ENCODE data around the gene NDUFB1. TPM values are rescaled to one million over a fixed set of nuclear protein-coding genes. Genes with fewer than 3 reads are reported as not detected.

The NDUFB1 gene
- 193 and 239 TPM in 2 replicates for total RNA-seq (2014; rRNA removed; shearing (Covaris generic); ENCODE audit: low replicate concordance)

DNA sequence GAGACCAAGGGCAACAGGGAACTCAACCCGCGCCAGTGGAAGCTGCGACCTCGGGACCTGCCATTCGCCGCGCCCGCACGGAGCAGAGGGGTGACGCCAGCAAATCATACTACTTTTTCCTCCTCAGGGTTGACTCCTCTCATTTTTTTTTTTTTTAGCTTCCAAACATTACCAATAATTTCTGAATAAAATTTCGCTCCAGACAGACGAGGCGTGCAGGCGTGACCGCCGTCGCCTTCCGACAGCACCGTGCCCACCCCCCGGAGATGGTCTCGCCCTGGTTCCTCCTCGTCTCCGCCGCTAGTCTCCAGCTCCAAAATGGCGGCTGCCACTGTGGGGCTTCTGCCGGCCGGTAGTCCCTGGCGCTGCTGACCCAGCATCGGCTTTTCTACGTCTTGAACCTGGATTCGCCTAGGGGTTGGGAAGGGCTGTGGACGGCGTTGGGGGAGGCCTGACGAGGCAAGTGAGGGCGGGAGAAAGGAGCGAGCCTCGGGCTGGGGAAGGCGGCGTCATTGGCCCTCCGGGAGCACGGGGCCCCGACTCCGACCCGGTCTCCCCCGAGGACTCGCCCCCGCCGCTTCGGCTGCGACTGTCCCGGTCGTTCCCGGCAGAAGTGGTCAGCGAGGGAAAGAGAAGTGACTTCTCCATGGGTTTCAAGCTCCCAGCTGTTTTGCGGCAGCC is at the start of gene NDUFB1, which contains the start of gene CPSF2:
Gene NDUFB1 (minus strand): TSS at position 37 of the 681 bp plus-strand sequence. CDS start 4,069 bp downstream, outside the sequence.
Gene CPSF2 (plus strand): TSS at position 300 of the 681 bp plus-strand sequence. CDS start 9,016 bp downstream, outside the sequence.
- in situ Hi-C loops (cut with HindIII; ENCODE audit: low pct_unique_long_range_greater_than_20kb, low sequenced_read_pairs): no loop called here
- DNase-seq (ENCODE audit: low read depth): peak; percentile 80

DNA sequence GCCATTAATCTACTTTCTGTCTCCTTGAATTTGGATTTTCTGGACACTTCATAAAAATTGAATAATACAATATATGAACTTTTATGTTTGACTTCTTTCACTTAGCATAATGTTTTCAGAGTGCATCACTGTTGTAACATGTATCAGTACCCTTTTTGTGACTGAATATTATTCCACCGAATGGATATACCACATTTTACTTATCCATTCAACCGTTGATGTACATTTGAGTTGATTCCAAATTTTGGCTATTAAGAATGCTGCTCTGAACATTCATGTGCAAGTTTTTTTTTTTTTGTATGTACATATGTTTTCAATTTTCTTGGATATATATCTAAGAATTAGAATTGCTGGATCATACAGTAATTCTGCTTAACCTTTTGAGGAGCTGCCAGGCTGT is 43.5 kb upstream of the NDUFB1 start:
- no peak for DNase-seq (ENCODE audit: low read depth)
- in situ Hi-C loops (cut with HindIII; ENCODE audit: low pct_unique_long_range_greater_than_20kb, low sequenced_read_pairs): no loop called here

DNA sequence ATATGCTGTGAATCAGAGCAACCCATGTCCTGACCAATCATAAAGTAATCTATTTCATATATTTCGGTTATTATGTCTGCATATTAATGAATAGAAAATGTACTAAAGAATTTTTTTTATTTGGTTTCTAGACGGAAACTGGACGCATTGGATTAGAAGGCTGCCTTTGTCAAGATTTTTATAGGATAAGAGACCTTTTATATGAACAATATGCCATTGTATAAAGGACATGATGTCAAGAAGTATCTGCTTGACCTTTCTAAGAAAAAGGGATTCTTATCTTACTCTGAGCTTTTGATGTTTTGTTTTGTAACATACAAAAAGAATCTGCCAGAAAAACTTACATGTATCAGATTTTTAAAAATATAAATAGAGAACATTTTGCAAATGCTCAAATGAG is 40.0 kb upstream of the NDUFB1 start:
- in situ Hi-C loops (cut with HindIII; ENCODE audit: low pct_unique_long_range_greater_than_20kb, low sequenced_read_pairs): no loop called here
- no peak for DNase-seq (ENCODE audit: low read depth)

- DNase-seq (ENCODE audit: low read depth): peak; percentile 3
- in situ Hi-C loops (cut with HindIII; ENCODE audit: low pct_unique_long_range_greater_than_20kb, low sequenced_read_pairs): no loop called here
Measured at GRCh38 chr14:92160619-92161018, 39.1 kb upstream of the NDUFB1 start.

- peak; percentile 22 for DNase-seq (ENCODE audit: low read depth)
- in situ Hi-C loops (cut with HindIII; ENCODE audit: low pct_unique_long_range_greater_than_20kb, low sequenced_read_pairs): no loop called here
Measured at GRCh38 chr14:92154283-92154942, 32.9 kb upstream of the NDUFB1 start.

GRCh38 chr14:92153581-92153980 is 32.1 kb upstream of the NDUFB1 start:
- in situ Hi-C loops (cut with HindIII; ENCODE audit: low pct_unique_long_range_greater_than_20kb, low sequenced_read_pairs): no loop called here
- DNase-seq (ENCODE audit: low read depth): no peak

DNA sequence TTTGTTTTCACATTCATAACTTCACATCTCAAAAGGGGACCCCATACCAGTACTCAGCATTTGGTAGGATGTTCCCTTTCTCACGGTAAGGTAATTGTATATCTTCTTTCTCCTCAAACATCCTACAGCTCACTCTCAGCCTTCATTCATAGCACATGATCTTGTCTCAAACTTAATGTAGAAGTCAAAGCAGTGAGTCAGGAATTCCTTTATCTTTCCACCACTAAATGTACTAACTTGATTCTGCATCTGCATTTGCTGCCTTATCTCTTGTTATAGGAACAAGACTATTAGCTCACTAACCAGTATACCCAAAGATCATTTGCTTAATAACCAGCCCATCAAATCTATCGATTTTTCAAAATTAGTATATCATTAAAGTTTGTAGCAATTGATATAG is 23.2 kb upstream of the NDUFB1 start:
- in situ Hi-C loops (cut with HindIII; ENCODE audit: low pct_unique_long_range_greater_than_20kb, low sequenced_read_pairs): no loop called here
- DNase-seq (ENCODE audit: low read depth): no peak

DNA sequence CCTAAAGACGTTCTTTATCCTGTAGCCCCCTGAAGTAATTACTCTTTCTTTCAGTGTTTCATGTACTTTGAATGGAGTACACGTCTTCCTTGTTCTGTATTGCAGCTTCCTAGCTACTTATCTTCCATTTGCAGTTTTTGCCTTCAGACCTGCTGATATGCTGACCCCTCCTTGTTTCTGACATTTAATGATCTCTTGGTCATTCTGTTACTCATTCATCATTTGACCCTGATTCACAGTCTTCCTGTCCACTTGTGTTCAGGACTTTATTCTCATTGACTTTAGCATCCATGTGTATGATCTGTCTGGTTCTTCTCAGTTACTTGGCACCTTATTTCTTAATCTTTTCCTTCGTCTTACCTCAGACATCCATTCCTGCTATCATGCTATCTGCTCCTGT is 22.5 kb upstream of the NDUFB1 start:
- in situ Hi-C loops (cut with HindIII; ENCODE audit: low pct_unique_long_range_greater_than_20kb, low sequenced_read_pairs): no loop called here
- DNase-seq (ENCODE audit: low read depth): no peak

DNA sequence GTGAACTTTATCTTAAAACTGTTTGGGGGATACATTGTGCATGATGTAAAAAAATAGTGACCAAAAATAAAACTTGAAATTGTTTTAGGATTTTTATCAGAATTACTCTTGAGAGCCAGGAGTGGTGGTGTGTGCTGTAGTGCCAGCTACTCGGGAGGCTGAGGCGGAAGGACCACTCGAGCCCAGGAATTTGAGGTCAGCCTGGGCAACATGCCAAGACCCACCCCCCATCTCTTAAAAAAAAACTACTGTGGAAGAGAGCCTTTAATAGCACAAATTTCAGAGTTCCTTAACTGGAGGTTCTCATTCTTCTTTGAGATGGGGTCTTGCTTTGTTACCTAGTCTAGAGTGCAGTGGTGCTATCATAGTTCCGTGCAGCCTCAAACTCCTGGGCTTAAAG is 21.8 kb upstream of the NDUFB1 start:
- in situ Hi-C loops (cut with HindIII; ENCODE audit: low pct_unique_long_range_greater_than_20kb, low sequenced_read_pairs): no loop called here
- no peak for DNase-seq (ENCODE audit: low read depth)

- in situ Hi-C loops (cut with HindIII; ENCODE audit: low pct_unique_long_range_greater_than_20kb, low sequenced_read_pairs): no loop called here
- DNase-seq (ENCODE audit: low read depth): peak; percentile 18
Measured at GRCh38 chr14:92135269-92135668, 13.8 kb upstream of the NDUFB1 start.

DNA sequence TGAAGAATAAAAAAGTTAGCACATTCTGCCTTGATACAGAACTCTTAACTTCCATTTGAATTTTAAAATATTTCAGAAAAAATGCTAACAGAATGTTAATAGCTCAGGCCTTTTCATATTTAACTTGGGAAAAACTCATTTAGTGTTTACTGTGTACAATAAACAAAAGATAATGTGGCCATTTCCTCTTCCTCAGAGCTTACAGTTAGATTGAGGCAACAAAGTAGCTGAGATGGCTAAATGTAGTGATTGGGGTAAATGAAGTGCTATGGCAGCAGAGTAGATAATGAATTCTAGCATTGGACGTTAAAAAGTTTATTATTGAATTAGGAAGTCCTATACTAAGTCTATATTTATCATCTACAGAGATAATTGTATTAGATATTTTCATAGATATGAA is 12.9 kb upstream of the NDUFB1 start:
- in situ Hi-C loops (cut with HindIII; ENCODE audit: low pct_unique_long_range_greater_than_20kb, low sequenced_read_pairs): no loop called here
- DNase-seq (ENCODE audit: low read depth): no peak

DNA sequence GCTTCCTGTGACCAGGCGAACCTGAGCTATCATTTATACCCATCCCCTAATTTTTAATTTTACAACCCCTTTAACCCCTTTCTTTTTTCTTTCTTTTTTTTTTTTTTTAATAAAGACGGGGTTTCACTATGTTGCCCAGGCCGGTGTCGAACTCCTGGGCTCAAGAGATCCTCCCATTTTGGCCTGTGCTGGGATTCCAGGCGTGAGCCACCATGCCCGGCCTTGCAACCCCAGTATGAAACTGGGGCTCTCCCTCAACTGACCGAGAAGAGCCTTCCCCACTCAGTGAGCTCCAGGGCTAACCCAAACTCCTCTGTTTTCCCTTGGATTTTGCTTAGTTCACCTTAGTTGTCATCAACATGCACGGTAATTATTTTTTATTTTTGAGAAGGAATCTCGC is 1.3 kb upstream of the NDUFB1 start:
- in situ Hi-C loops (cut with HindIII; ENCODE audit: low pct_unique_long_range_greater_than_20kb, low sequenced_read_pairs): no loop called here

GRCh38 chr14:92122351-92122677 is 808 bp upstream of the NDUFB1 start:
- in situ Hi-C loops (cut with HindIII; ENCODE audit: low pct_unique_long_range_greater_than_20kb, low sequenced_read_pairs): no loop called here
- no peak for DNase-seq (ENCODE audit: low read depth)

More for the DNA sequence above, 1.3 kb upstream of the NDUFB1 start:
- no peak for DNase-seq (ENCODE audit: low read depth)

DNA sequence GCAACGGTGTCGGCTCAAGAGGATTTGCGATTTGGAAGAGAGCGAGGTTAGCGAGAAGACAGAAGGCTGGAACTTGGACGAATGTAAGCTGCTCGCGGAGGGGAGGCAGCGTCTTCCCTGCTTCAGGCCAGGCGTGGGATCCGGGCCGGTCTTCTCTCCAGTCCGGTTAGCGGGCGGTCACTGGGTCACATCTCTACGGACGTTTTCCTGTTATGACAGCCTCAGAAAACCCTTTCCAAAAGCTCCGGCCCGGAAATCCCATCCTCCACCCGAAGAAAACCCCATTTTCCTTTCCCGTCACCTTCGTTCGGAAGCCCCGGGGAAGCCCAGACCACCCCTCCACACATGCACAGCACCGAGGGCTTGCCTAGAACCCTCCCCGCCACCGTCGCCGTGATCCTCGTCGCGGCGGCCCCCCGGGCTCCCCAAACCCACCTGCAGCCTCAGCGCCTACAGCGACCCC is 268 bp downstream of the NDUFB1 start:
- in situ Hi-C loops (cut with HindIII; ENCODE audit: low pct_unique_long_range_greater_than_20kb, low sequenced_read_pairs): no loop called here
- DNase-seq (ENCODE audit: low read depth): no peak

DNA sequence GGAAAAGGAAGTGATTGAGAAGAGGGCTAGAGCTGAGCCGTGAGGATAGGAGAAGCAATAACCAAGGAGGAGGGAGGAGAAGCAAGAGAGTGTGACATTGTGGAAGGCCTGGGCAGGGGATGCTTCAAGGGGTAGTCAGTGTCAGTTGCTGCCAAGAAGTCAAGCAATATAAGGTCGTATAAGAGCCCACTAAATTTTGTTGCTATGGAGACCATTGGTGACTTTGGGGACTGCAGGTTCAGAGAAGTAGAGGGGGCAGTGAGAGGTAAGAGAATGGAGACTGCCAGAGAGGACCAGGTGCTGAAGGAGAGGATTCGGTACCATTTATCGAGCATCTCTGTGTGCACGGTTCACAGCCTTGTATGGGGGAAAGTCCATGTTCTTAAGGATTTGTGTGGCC is 12.0 kb downstream of the NDUFB1 start:
- DNase-seq (ENCODE audit: low read depth): no peak
- in situ Hi-C loops (cut with HindIII; ENCODE audit: low pct_unique_long_range_greater_than_20kb, low sequenced_read_pairs): no loop called here

DNA sequence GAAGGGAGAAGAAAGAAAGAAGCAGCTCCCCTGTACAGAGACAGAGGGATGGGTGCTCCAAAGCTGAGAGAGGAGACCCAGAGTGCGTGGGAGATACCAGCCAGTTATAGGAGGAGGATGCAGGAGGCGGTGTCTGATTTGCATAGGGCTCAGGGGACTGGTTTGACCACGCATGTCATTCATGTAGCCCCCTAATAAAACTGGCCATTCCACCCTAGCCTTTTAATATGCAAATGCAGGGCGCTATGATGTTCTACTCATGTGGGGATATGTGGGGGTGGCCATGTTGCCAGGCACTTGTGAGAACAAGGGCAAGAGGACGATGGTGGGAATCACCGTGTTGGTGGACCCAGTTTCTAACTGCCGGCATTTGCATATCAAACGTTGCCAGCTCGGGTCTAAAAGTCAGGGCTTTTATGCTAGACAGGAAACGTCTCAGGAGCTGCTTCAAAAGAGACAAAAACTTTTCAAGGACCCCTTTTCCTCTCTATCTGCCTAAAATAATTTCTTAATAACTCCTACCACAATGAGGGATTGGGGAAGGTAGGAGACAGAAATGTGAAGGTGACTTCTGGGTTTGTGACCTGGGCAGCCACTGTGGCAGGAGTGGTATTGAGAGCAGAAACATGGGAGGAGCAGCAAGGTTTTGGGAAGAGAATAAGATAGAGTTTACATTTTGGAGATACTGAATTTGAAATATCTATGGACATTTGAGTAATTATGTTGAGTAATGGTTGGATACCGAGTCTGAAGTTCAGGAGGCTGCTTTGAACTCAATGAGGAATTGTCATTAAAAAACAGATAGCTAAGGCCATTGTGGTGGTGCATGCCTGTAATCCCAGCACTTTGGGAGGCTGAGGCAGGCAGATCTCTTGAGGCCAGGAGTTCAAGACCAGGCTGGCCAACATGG is 12.9 kb downstream of the NDUFB1 start:
- in situ Hi-C loops (cut with HindIII; ENCODE audit: low pct_unique_long_range_greater_than_20kb, low sequenced_read_pairs): no loop called here
- DNase-seq (ENCODE audit: low read depth): no peak

GRCh38 chr14:92106143-92106926 is 15.2 kb downstream of the NDUFB1 start, which contains the start of gene ATXN3:
ATXN3 (minus strand) TSS chr14:92106582; CDS start chr14:92106552, 30 bp downstream.
- peak; percentile 82 for DNase-seq (ENCODE audit: low read depth)
- in situ Hi-C loops (cut with HindIII; ENCODE audit: low pct_unique_long_range_greater_than_20kb, low sequenced_read_pairs): no loop called here

- no peak for DNase-seq (ENCODE audit: low read depth)
- in situ Hi-C loops (cut with HindIII; ENCODE audit: low pct_unique_long_range_greater_than_20kb, low sequenced_read_pairs): no loop called here
Measured at GRCh38 chr14:92105893-92106142, 15.7 kb downstream of the NDUFB1 start.
